Measurements from ENCODE around the gene GET4. TPM values are rescaled to one million over a fixed set of nuclear protein-coding genes. Genes with fewer than 3 reads are reported as not detected.

GET4 gene
- total RNA-seq, 1 donor from 2014 or later = 35.8 TPM

DNA sequence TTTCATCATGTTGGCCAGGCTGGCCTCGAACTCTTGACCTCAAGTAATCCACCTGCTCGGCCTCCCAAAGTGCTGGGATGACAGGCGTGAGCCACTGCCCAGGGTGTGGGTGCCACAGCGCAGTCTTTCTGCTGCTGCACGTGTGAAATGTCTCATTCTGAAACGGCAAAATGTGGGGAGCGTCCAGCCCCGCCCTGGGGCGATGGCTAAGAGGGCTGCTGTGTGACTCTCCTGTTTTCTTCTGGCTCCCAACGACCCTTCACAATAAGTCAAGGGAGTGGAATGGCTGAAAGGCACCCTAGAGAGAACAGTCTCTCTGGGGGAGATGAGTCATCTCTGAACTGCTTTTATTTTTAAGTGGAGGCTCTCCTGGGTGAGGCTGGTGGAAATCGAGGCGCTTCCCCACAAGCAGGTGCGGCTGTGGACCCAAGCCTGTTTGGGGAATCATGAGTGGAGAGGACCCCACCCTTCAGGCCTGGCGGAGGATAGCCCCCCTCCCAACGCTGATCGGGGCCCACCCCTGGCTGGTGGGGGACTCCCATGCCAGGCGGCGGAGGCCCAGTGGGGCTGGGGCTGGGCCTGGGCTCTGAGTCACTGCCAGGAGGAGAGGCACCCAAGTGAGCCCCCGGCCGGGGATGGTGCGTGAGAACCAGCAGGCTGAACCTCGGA, 60.2 kb downstream of the GET4 start:
- no peak for DNase-seq (ENCODE audit: extremely low spot score in 2 of 2)
- TF ChIP-seq, protein P1, sequence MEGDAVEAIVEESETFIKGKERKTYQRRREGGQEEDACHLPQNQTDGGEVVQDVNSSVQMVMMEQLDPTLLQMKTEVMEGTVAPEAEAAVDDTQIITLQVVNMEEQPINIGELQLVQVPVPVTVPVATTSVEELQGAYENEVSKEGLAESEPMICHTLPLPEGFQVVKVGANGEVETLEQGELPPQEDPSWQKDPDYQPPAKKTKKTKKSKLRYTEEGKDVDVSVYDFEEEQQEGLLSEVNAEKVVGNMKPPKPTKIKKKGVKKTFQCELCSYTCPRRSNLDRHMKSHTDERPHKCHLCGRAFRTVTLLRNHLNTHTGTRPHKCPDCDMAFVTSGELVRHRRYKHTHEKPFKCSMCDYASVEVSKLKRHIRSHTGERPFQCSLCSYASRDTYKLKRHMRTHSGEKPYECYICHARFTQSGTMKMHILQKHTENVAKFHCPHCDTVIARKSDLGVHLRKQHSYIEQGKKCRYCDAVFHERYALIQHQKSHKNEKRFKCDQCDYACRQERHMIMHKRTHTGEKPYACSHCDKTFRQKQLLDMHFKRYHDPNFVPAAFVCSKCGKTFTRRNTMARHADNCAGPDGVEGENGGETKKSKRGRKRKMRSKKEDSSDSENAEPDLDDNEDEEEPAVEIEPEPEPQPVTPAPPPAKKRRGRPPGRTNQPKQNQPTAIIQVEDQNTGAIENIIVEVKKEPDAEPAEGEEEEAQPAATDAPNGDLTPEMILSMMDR (IDR thresholded peaks at IDR 0.05) = no peak
- no peak for TF ChIP-seq POLR2AphosphoS5 (IDR thresholded peaks at IDR 0.05; ENCODE audit: insufficient read depth in 1 of 2, low read depth in 1 of 2)
- TF ChIP-seq POLR2A (IDR thresholded peaks at IDR 0.05) = no peak
- Histone ChIP-seq H3K36me3 (no peaks in the 10 kb centered on the region), H3K27ac (no peak overlapping the region), H3K9me3 (no peaks in the 10 kb centered on the region), H3K4me3 (no peak overlapping the region), H3K4me1 (no peaks in the 10 kb centered on the region), H3K27me3 (no peaks in the 10 kb centered on the region)
- intact Hi-C loops (cut with DNase I) = no loop called here

DNA sequence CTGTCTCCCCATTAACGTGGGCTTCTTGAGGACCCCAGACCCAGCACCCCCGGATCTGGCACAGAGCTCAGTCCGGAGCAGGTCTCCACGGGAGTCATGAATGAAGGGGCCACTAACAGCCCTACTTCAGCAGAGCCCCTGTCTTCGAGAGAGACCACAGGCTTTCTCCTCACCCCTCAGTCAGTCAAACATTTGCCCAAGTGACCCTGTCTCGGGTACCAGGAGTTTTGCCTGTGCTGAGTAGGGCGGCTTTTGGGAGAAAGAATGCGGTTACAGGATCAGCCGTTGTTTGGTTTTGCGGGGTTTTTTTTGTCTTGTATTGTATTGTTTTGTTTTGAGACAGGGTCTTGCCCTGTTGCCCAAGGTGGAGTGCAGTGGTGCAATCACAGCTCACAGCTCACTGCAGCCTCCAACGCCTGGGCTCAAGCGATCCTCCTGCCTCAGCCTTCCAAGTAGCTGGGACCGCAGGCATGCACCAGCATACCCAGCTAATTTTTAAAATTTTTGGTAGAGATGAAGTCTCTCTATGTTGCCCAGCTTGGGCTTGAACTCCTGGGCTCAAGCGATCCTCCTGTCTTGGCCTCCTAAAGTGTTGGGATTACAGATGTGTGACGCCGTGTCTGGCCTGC, 61.6 kb downstream of the GET4 start:
- H3K27me3 ChIP-seq = no peaks in the 10 kb centered on the region
- H3K9me3 ChIP-seq = no peaks in the 10 kb centered on the region
- intact Hi-C loops (cut with DNase I) = no loop called here
- H3K27ac ChIP-seq = no peak overlapping the region
- no peaks in the 10 kb centered on the region for H3K4me1 ChIP-seq
- H3K4me3 ChIP-seq = no peak overlapping the region
- DNase-seq (ENCODE audit: extremely low spot score in 2 of 2) = no peak
- TF ChIP-seq POLR2A (IDR thresholded peaks at IDR 0.05) (no peak), POLR2AphosphoS5 (IDR thresholded peaks at IDR 0.05; ENCODE audit: insufficient read depth in 1 of 2, low read depth in 1 of 2) (no peak)
- TF ChIP-seq, protein P1 (IDR thresholded peaks at IDR 0.05) = no peak
- no peaks in the 10 kb centered on the region for H3K36me3 ChIP-seq

DNA sequence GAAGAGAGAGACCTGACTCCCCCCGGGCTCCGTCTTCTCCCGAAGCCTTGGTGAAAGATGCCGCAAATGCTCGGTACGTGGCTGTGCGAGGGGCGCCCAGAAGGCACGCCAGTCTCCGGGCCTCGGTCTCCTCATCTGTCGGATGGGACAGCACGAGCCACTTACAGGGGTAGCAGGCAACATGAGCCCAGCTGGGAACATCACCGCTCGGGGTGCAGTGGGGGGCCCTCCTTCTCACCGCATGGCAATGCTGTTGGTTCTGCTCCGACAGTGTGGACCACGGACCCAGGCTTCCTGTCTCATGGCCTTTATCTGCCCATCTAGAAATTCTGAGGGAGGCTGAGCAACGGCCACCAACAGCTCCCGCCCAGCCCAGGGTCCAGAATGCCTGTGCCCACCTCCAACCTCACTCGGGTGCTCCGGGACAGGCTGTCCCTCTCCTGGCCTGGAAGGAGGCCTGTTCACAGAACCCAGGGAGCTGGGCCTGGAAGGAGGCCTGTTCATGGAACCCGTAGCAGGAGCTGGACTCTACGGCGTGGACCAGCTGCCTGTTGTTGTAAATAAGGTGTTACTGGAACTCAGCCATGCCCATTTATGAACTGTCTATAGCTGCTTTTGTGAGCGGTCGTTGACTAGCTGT, 62.3 kb downstream of the GET4 start:
- Histone ChIP-seq H3K4me1 (no peaks in the 10 kb centered on the region), H3K9me3 (no peaks in the 10 kb centered on the region), H3K4me3 (no peak overlapping the region), H3K27me3 (no peaks in the 10 kb centered on the region), H3K36me3 (no peaks in the 10 kb centered on the region), H3K27ac (no peak overlapping the region)
- intact Hi-C loops (cut with DNase I) = no loop called here
- TF ChIP-seq, protein P1 (IDR thresholded peaks at IDR 0.05) = no peak
- TF ChIP-seq POLR2A (IDR thresholded peaks at IDR 0.05) (no peak), POLR2AphosphoS5 (IDR thresholded peaks at IDR 0.05; ENCODE audit: insufficient read depth in 1 of 2, low read depth in 1 of 2) (no peak)
- DNase-seq (ENCODE audit: extremely low spot score in 2 of 2) = no peak

DNA sequence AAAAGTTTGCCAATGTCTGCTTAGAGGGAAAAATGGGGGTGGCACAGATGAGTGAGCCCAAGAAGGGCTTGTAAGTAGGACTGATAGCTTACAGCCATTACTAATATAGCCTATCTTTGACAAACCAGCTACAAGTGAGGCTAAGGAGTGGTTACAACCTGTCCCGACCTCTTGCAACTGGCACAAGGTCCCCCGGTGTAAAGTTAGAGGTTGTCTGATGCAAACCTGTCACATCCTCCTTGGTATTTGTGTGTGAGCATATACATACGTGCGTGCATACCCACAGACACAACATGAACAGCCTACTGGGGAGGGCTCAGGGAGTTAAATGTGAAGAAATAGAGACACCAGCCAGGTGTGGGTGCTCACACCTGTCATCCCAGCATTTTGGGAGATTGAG, 63.5 kb downstream of the GET4 start:
- Histone ChIP-seq H3K27ac (no peak overlapping the region), H3K4me3 (no peak overlapping the region), H3K27me3 (no peaks in the 10 kb centered on the region), H3K4me1 (peaks cover 2% of the 10 kb centered on the region), H3K36me3 (no peaks in the 10 kb centered on the region), H3K9me3 (no peaks in the 10 kb centered on the region)
- no peak for DNase-seq (ENCODE audit: extremely low spot score in 2 of 2)
- intact Hi-C loops (cut with DNase I) = no loop called here
- TF ChIP-seq, protein P1 (IDR thresholded peaks at IDR 0.05) = no peak
- TF ChIP-seq POLR2A (IDR thresholded peaks at IDR 0.05) (no peak), POLR2AphosphoS5 (IDR thresholded peaks at IDR 0.05; ENCODE audit: insufficient read depth in 1 of 2, low read depth in 1 of 2) (no peak)
